Measurements from ENCODE around the gene POLDIP3. TPM values are rescaled to one million over a fixed set of nuclear protein-coding genes. Genes with fewer than 3 reads are reported as not detected.

POLDIP3 gene
- total and polyA plus RNA-seq, 2 experiments from 2014 or later: 31.4 to 40.3 TPM

- no peak overlapping the region for H3K4me3 ChIP-seq
- no peaks in the 10 kb centered on the region for H3K27me3 ChIP-seq
- H3K79me2 ChIP-seq: peaks cover 26% of the 10 kb centered on the region
- no peak for TF ChIP-seq CTCF (IDR thresholded peaks at IDR 0.05; ENCODE audit: poor library complexity)
- TF ChIP-seq EZH2phosphoT487 (IDR thresholded peaks at IDR 0.05; ENCODE audit: low read depth, severe bottlenecking, unreplicated experiment): no peak
- no peak for TF ChIP-seq EZH2 (IDR thresholded peaks at IDR 0.05; ENCODE audit: borderline replicate concordance)
- H3K9me3 ChIP-seq (ENCODE audit: low read depth): no peaks in the 10 kb centered on the region
- WGBS (ENCODE audit: low lambda C conversion rate, missing lambda C conversion rate): 47% methylated on average over 3 of the region's 3 CpGs
- H3K4me1 ChIP-seq (ENCODE audit: insufficient read depth): no peaks in the 10 kb centered on the region
- no peak overlapping the region for H2AFZ ChIP-seq
- H3K36me3 ChIP-seq (replicated peaks; ENCODE audit: insufficient read depth, low read depth): no peaks in the 10 kb centered on the region
- H3K27ac ChIP-seq: peak overlapping the region; percentile 27
- no peak for DNase-seq (ENCODE audit: low spot score)
- H3K4me2 ChIP-seq: no peak overlapping the region
- H4K20me1 ChIP-seq (ENCODE audit: insufficient read depth, poor library complexity, severe bottlenecking): peaks cover 11% of the 10 kb centered on the region
- H3K9me2 ChIP-seq (replicated peaks; ENCODE audit: insufficient read depth): no peaks in the 10 kb centered on the region
Observed at GRCh38 chr22:42595434-42595833, 19.2 kb downstream of the POLDIP3 start.

GRCh38 chr22:42591987-42592386 lies 22.7 kb downstream of the POLDIP3 start:
- Histone ChIP-seq H3K27ac (no peak overlapping the region), H3K9me3 (ENCODE audit: low read depth) (no peaks in the 10 kb centered on the region), H4K20me1 (ENCODE audit: insufficient read depth, poor library complexity, severe bottlenecking) (peaks cover 4% of the 10 kb centered on the region), H2AFZ (no peak overlapping the region), H3K4me3 (no peak overlapping the region), H3K9me2 (replicated peaks; ENCODE audit: insufficient read depth) (no peaks in the 10 kb centered on the region), H3K27me3 (no peaks in the 10 kb centered on the region), H3K4me1 (ENCODE audit: insufficient read depth) (no peaks in the 10 kb centered on the region), H3K79me2 (peaks cover 5% of the 10 kb centered on the region), H3K4me2 (no peak overlapping the region), H3K36me3 (replicated peaks; ENCODE audit: insufficient read depth, low read depth) (no peaks in the 10 kb centered on the region)
- WGBS (ENCODE audit: low lambda C conversion rate, missing lambda C conversion rate): 98% methylated on average over 12 of the region's 12 CpGs
- no peak for TF ChIP-seq EZH2 (IDR thresholded peaks at IDR 0.05; ENCODE audit: borderline replicate concordance)
- no peak for TF ChIP-seq EZH2phosphoT487 (IDR thresholded peaks at IDR 0.05; ENCODE audit: low read depth, severe bottlenecking, unreplicated experiment)
- TF ChIP-seq CTCF (IDR thresholded peaks at IDR 0.05; ENCODE audit: poor library complexity): no peak
- no peak for DNase-seq (ENCODE audit: low spot score)

- H3K79me2 ChIP-seq: peaks cover 5% of the 10 kb centered on the region
- H3K9me3 ChIP-seq (ENCODE audit: low read depth): no peaks in the 10 kb centered on the region
- no peak for DNase-seq (ENCODE audit: low spot score)
- H3K4me2 ChIP-seq: no peak overlapping the region
- no peaks in the 10 kb centered on the region for H3K4me1 ChIP-seq (ENCODE audit: insufficient read depth)
- no peak for TF ChIP-seq CTCF (IDR thresholded peaks at IDR 0.05; ENCODE audit: poor library complexity)
- no peak for TF ChIP-seq EZH2 (IDR thresholded peaks at IDR 0.05; ENCODE audit: borderline replicate concordance)
- TF ChIP-seq EZH2phosphoT487 (IDR thresholded peaks at IDR 0.05; ENCODE audit: low read depth, severe bottlenecking, unreplicated experiment): no peak
- no peaks in the 10 kb centered on the region for H4K20me1 ChIP-seq (ENCODE audit: insufficient read depth, poor library complexity, severe bottlenecking)
- no peaks in the 10 kb centered on the region for H3K27me3 ChIP-seq
- WGBS (ENCODE audit: low lambda C conversion rate, missing lambda C conversion rate): 98% methylated on average over 5 of the region's 5 CpGs
- H3K9me2 ChIP-seq (replicated peaks; ENCODE audit: insufficient read depth): no peaks in the 10 kb centered on the region
- no peak overlapping the region for H3K4me3 ChIP-seq
- H3K36me3 ChIP-seq (replicated peaks; ENCODE audit: insufficient read depth, low read depth): no peaks in the 10 kb centered on the region
- no peak overlapping the region for H3K27ac ChIP-seq
- no peak overlapping the region for H2AFZ ChIP-seq
Observed at GRCh38 chr22:42587588-42588175, 27.0 kb downstream of the POLDIP3 start.

Measured in hepatocyte (in vitro differentiated cells).